Pancreas (tissue), 10 donors: ENCODE results near the gene TMEM182. TPM values are rescaled to one million over a fixed set of nuclear protein-coding genes. Genes with fewer than 3 reads are reported as not detected.

Experiments used
- ATAC-seq, 4 donors: fragments of 200-7000 bp; cut with Tn5 transposase; one replicate each; pipeline versions ENCODE4 v1.8.0 to v1.9.1; 2020; ENCODE audit warnings: mild to moderate bottlenecking in 4 of 4, moderate library complexity in 4 of 4
- DNase-seq, 6 donors: peaks; one replicate each; pipeline ENCODE4 v3.0.0-alpha.2; 2020
- FAIRE-seq: peaks from 2 replicates; lab custom pipeline; 2012; peaks lifted over from hg19 to GRCh38; lab: Jason Lieb, UNC
- H3K27ac ChIP-seq, 4 donors: fragments of 200-600 bp; sonication (generic); 1 replicate in 3 of 4; 2 replicates in 1 of 4; pipeline versions ENCODE4 v1.5.0 to v1.8.0; 2020
- H3K27me3 ChIP-seq, 4 donors: fragments of 200-600 bp; one replicate each; pipeline ENCODE4 v1.8.0; 2021
- H3K36me3 ChIP-seq, 3 donors: fragments of 200-600 bp; sonication (generic) in 1 of 3; one replicate each; pipeline versions ENCODE4 v1.5.0 to v1.8.0; 2020 to 2021
- H3K4me1 ChIP-seq, 3 donors: fragments of 200-600 bp; one replicate each; pipeline ENCODE4 v1.8.0; 2021
- H3K4me3 ChIP-seq, 4 donors: fragments of 200-600 bp; sonication (generic) in 2 of 4; one replicate each; pipeline versions ENCODE4 v1.5.0 to v1.8.0; 2020 to 2021
- H3K9me3 ChIP-seq, 4 donors: fragments of 200-600 bp; one replicate each; pipeline ENCODE4 v1.8.0; 2021
- WGBS, 2 donors: extraction: QIAGEN DNeasy Blood & Tissue Kit; methylation state at CpG; one replicate each; pipeline ENCODE4 v1.1.7; 2013; 5-methylcytosine and 5-hydroxymethylcytosine counted together
- intact Hi-C, 3 donors: fragments of 100-400 bp; cut with DNase I; formaldehyde crosslinking; loops; one replicate each; pipeline versions ENCODE4 v1.11.1 to v1.14.2; 2022
- polyA plus RNA-seq, 2 donors: library from polyadenylated mRNA; stranded (reverse); fragments of 200-250 nt; gene quantifications; one replicate each; pipeline ENCODE4 v1.2.3, GENCODE V29; 2013
- total RNA-seq, 6 donors: library from RNA; stranded (reverse); fragmentation: NEBNext Ultra II Directional in 4 of 6; extraction: Animal tissue kit (Norgen Biotek cat#: 25700) in 4 of 6; gene quantifications; one replicate each; pipeline versions ENCODE4 v1.2.1 to v1.2.4, GENCODE V29; 2021 to 2023
- TF ChIP-seq, protein P1 (sequence below), 4 donors: fragments of 200-600 bp; sonication (generic) in 3 of 4; IDR thresholded peaks; one replicate each; pipeline versions ENCODE4 v1.5.0 to v1.8.0; 2021; ENCODE audit warnings: antibody characterized with exemption in 4 of 4
- donor health status: healthy with polysubstance abuse.
- donor health status: DM: no; HTN: no; CAD: no; lungs with moderate emphysema.
- donor health status: DM: no; HTN: no; CAD: no.
- donor health status: control.
- donor health status: control.
- donor health status: Bipolar disorder and iron deficiency.
- donor health status: DM: yes; HTN: yes; CAD: no.
- donor health status: DM: no; HTN: no; CAD: no.
- donor health status: DM: no; HTN: no; CAD: no.
- donor health status: DM: yes; HTN: yes; CAD: no.

Gene TMEM182
- total and polyA plus RNA-seq, 8 donors: 0.80 to 4.1 (median 2.4) TPM

DNA sequence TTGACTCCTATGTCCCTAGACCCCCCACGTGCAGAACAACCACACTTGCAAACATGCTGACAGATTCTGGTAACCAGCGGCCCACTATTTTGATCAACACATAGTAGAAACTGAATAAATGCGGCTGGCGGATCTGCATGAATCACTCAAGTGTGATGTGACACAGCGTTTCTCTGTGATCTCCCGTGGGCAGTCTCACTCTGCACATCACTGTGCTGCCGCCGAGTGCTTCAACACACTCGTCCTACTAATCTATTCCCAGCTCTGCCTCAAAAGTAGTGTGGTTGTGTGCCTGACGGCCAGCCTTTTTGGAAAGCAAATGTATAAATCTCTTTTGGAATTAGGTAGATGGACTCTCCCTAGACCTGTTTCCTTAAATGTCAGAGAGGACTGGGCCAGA lies 37.3 kb upstream of the TMEM182 start:
- FAIRE-seq: no peak

DNA sequence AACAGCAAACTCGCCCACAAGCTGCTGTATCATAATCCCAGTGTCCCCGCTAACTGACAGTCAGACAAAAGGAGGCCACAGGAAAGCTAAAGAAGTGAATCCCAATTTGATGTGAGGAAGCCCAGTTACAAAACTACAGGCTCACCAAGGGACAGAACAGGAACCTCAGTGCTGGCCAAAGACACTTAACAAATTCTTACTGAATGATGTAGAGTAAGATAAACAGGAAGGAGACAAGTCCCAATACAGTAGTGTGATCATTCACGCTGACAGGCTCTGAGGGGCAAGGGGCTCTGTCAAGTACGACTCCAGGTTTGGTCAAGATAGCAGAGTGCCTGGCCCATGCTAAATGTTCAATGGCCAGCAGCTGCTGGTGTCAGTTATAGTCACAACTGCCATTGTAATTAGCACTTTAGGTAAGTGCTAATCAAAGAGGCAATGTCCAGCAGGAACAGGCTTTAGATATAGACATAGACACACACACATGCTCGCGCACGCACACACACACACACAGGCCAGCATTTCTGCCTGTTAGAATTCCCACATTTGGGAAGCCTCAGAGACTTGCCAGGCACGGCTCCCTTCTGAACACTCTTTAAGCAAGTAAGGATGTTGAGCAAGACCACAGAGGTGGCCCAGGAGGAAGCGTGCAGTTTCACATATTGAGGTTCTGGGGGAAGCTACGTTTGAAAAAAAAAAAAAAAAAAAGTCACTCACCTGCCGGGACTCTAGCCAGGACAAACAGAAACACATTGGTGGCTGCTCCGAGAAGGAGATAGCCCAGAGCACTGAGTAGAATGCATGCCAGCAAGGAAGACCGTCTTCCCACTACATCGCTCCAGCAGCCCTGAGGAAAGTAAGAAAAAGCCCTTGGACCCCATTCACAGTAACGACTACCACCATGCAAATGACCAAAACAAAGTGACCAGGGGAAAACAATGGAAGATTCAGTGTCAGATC lies 35.4 kb upstream of the TMEM182 start:
- TF ChIP-seq, protein P1, sequence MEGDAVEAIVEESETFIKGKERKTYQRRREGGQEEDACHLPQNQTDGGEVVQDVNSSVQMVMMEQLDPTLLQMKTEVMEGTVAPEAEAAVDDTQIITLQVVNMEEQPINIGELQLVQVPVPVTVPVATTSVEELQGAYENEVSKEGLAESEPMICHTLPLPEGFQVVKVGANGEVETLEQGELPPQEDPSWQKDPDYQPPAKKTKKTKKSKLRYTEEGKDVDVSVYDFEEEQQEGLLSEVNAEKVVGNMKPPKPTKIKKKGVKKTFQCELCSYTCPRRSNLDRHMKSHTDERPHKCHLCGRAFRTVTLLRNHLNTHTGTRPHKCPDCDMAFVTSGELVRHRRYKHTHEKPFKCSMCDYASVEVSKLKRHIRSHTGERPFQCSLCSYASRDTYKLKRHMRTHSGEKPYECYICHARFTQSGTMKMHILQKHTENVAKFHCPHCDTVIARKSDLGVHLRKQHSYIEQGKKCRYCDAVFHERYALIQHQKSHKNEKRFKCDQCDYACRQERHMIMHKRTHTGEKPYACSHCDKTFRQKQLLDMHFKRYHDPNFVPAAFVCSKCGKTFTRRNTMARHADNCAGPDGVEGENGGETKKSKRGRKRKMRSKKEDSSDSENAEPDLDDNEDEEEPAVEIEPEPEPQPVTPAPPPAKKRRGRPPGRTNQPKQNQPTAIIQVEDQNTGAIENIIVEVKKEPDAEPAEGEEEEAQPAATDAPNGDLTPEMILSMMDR (IDR thresholded peaks at IDR 0.05): no peak
- H3K4me1 ChIP-seq: peaks cover 0 to 6% (median 3%) of the 10 kb centered on the region in 3 donors
- ATAC-seq (peak; percentile 67 to 89 (median 76)), DNase-seq (peak in 3 of 6 donors; percentile 10 to 26 (median 13)), FAIRE-seq (no peak)
- peaks cover 0 to 30% (median 0%) of the 10 kb centered on the region in 3 donors for H3K36me3 ChIP-seq
- no peaks in the 10 kb centered on the region for H3K9me3 ChIP-seq
- no peak overlapping the region for H3K27ac ChIP-seq
- no peaks in the 10 kb centered on the region for H3K27me3 ChIP-seq
- intact Hi-C loops: no loop called here
- no peak overlapping the region for H3K4me3 ChIP-seq
- 41 to 45% methylated on average over 15 of the region's 15 CpGs for whole genome bisulfite sequencing, 2 donors

More for the DNA sequence above, 37.3 kb upstream of the TMEM182 start:
- intact Hi-C loops: no loop called here
- peaks cover 0 to 3% (median 0%) of the 10 kb centered on the region in 3 donors for H3K4me1 ChIP-seq
- H3K4me3 ChIP-seq: no peak overlapping the region
- no peak for DNase-seq
- 92 to 94% methylated on average over 10 of the region's 10 CpGs for WGBS, 2 donors
- no peaks in the 10 kb centered on the region for H3K9me3 ChIP-seq
- no peak for ATAC-seq
- peaks cover 0 to 47% (median 0%) of the 10 kb centered on the region in 3 donors for H3K36me3 ChIP-seq
- TF ChIP-seq, protein P1 (IDR thresholded peaks at IDR 0.05): no peak
- no peak overlapping the region for H3K27ac ChIP-seq
- no peaks in the 10 kb centered on the region for H3K27me3 ChIP-seq

DNA sequence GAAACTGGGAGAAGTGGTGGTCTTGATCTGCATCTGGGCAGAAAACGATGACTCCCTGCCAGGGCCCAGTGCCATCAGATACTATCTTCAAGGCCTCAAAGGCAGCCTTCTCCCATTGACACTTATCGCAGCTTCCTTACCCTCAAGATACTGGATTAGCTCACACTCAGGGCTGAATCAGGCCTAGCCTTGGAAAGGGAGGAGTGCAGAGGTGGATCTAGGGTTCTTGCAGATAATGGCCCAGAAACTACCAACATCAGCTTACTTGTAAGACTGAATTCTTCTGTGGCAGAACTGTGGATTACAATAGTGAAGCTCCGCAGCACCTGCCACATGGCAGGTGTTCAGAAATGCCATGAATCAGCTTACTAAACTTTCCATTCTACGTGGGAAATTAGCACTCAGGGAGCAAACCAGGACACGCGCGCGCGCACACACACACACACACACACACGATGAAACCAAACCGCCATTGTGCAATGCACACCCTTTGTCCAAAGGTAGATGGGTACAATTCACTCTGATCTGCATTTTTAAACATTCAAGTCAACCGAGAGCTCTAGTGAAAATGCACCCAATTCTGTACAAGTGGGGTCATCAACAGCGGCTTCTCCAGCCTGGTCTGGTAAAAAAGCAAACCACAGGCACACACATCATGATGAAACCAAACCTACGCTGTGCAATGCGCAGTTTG lies 26.3 kb upstream of the TMEM182 start:
- peak in 4 of 6 donors; percentile 36 to 55 (median 44) for DNase-seq
- no peak for FAIRE-seq
- H3K27me3 ChIP-seq: no peaks in the 10 kb centered on the region
- no peaks in the 10 kb centered on the region for H3K9me3 ChIP-seq
- TF ChIP-seq, protein P1 (IDR thresholded peaks at IDR 0.05): no peak
- H3K4me1 ChIP-seq: peaks cover 4 to 15% (median 13%) of the 10 kb centered on the region in 3 donors
- H3K4me3 ChIP-seq: peak overlapping the region; percentile 68 to 99 (median 96)
- peaks cover 0 to 8% (median 0%) of the 10 kb centered on the region in 3 donors for H3K36me3 ChIP-seq
- 20 to 25% methylated on average over 15 of the region's 15 CpGs for WGBS, 2 donors
- intact Hi-C loops: no loop called here
- peak overlapping the region; percentile 83 to 95 (median 90) for H3K27ac ChIP-seq
- peak; percentile 46 to 60 (median 55) for ATAC-seq

DNA sequence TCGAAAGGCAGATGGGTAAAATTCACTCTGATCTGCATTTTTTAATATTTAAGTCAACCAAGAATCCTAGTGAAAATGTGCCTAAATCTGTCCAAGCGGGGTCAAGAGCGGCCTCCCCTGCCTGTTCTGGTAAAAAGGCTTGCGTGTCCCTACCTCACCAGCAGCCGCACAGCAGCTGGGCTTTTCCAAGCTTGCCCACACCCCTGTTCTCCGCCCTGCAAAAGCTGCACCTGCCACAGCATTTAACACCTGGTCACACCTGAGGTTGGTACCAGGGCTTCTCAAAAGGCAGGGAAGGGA lies 25.8 kb upstream of the TMEM182 start:
- peak overlapping the region; percentile 83 to 95 (median 90) for H3K27ac ChIP-seq
- no peak for FAIRE-seq
- peak overlapping the region; percentile 68 to 99 (median 96) for H3K4me3 ChIP-seq
- peaks cover 0 to 8% (median 0%) of the 10 kb centered on the region in 3 donors for H3K36me3 ChIP-seq
- 9% methylated on average over 6 of the region's 6 CpGs for WGBS, 2 donors
- H3K4me1 ChIP-seq: peaks cover 4 to 13% (median 12%) of the 10 kb centered on the region in 3 donors
- peak; percentile 76 to 83 (median 79) for ATAC-seq
- peak in 5 of 6 donors; percentile 48 to 72 (median 58) for DNase-seq
- TF ChIP-seq, protein P1 (IDR thresholded peaks at IDR 0.05): no peak
- intact Hi-C loops: no loop called here
- H3K9me3 ChIP-seq: no peaks in the 10 kb centered on the region
- no peaks in the 10 kb centered on the region for H3K27me3 ChIP-seq
